Renal cortical epithelial cell (primary cell): ENCODE data around the gene RAB27A. TPM values are rescaled to one million over a fixed set of nuclear protein-coding genes. Genes with fewer than 3 reads are reported as not detected.

Experiments
- DNase-seq: peaks from one replicate; pipeline ENCODE4 v3.0.0-alpha.2; 2011; ENCODE audit warnings: low read depth
- total RNA-seq: library from RNA; depleted of rRNA; stranded (reverse); fragments of >200 nt; gene quantifications from 2 replicates; pipeline ENCODE4 v1.2.3, GENCODE V29; 2014

The RAB27A gene
- total RNA-seq, 1 donor from 2014 or later = 25.7 TPM

DNA sequence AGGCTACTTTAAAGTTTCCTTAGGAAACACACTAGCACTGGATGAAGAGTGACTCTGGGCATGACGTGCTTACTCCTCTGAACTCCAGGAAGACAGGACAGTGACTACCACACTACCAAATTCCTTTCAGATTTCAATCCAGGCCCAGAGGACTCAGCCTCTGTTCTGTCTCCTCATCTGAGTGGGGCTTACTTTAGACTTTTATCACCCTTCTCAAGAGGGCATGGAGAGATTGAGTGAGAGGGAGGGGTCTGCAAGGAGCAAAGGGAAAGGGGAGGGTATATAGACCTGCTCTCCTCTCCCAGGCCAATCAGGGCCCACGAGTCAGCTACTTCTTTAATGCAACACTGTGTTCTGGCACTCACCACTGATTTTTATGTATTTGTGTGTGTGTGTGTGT lies 63.5 kb downstream of the RAB27A start:
- DNase-seq = no peak

DNA sequence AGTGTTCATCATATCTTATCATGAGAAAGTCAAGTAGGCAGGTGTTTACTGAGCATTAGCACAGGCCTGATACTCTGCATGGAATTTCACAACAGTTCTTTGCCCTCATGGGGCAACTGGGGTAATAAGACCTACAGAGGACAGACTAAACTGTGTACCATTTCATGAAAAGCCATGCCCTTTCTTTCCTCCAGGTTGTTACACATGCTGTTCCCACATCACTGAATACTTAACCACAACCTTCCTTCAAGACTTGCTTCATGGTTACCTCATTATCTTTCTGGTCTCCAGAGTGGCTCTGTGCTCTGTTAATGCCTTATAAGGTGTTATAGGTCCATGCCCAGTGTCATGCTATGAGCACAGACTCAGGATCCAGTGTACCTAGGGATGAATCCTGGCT lies 64.7 kb downstream of the RAB27A start:
- DNase-seq = peak; percentile 96

DNA sequence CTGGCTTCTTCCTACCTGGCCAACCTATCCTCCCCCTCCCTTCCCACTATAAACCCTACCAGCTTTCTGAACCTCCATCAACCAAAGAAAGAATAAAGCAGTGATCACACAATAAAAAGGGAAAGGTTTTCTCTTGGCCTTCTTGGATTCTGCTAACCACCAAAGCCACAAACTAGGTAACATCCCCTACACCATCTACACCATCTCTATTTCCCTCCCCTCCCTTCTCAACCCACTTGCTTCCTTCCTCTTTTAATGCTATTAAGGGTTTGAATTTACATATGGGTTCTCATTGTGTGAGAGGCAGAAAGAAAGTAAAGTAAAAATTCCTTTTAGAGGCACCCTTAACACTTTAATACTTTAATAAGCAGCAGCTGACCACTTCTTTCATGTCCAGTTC lies 67.0 kb downstream of the RAB27A start:
- DNase-seq = no peak

DNA sequence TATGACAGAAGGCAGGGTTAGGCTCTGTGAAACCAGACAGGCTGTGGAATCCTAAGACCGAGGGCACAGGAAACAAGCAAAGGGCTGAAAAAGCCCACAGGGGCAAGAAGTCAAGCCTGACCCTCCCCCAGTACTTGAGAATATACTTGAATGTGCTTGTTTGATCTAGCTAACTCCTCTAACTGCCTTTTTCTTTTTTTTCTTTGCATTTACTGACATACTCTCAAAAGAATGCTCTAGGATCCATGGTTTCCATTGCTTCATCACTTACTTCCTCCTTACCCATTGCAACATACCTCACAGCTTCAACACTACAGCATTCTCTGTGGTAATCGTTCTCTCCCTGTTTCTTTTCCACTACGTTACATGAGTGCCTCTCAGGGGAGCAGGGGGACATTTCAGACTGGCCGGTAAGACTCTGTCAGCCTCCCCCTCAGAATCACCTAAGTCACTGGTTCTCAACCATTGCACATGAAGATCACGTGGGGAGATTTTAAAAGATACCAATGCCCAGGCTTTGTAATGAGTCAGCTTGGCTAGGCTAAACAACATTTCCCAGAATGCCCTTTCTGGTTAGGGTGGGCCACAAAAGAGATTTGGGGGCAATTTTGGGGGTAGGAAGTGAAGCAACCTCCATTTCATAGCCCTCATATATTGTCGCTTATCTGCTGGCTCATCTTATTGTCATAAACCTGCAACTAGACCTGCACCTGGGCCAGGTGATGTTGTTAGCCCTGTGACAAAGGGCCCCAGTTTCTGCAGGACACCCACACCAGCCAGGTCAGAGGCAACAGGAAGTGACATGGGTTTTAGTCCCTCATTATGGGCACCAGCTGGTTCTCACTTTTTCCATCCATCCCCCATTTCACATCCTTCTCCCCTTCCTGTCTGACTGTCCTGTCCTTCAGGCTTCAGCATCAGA lies 68.3 kb downstream of the RAB27A start:
- DNase-seq = peak; percentile 98

DNA sequence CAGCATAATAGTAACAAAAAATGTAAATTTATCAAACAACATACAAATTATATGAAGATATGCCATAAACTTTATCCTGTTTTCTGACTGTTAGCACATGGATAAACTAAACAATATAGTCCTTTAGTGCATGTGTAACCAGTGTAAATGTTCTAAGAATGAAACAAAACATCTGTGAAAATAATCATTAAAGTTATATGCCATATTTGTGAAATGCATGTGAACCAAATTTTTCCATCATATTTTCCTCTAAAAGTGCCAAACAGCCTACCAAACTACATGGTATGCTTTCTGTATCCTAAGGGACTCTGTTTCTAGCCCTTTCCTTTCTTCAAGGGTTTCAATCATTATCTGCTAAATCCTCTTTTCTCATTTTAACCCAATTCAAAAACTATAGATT lies 69.0 kb downstream of the RAB27A start:
- no peak for DNase-seq

DNA sequence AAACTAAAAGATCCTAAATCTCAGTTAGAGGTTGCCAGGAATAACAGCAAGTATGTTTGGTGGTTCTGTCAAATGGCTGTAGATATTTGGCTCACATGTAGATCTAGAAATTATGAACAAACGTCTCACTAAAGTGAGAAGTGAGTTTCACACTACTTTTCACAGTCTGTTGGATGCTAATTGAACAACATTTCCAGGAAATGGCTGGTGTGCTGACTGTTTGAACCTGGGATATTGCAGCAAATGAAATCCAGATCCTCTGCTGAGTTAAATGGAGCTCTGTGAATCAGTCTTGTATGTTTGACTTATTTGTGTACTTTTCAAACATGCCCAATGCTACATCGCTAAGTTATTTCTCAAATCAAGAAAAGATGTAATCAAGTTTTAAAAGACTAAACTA lies 71.6 kb downstream of the RAB27A start:
- no peak for DNase-seq

DNA sequence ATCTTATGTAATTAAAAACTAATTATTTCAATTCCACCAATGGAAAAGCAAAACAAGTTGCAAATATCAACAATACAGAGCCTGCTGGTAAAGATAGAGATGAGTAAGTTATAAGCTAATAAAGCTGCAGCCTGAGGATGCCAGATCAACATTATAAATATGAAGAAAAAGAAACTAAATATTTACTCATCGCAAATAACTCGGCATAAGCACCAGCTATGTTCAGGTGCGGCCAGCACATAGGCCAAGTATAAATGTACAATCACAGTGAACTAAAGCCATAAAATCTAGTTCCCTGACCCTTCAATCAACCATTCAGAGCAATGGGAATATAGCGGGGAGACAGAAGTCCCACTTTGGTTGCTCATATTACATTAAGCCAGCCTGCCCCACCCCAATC lies 85.1 kb downstream of the RAB27A start:
- DNase-seq = no peak

DNA sequence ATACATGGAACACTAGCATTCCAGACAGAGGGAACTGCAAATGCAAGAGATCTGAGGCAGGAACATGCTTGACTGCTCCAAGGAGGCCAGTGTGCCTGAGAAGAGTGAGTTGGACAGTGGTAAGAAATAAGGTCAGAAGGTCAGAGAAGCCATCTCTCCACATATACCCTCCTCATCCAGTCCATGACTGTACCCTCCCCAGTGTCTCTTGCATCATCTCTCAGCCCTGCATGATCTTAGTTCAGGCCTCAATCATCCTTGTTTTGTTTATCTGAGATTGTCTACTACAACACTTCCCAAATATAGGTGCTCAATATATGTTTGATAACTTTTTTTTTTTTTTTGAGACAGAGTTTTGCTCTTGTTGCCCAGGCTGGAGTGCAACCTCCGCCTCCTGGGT lies 87.4 kb downstream of the RAB27A start:
- no peak for DNase-seq

DNA sequence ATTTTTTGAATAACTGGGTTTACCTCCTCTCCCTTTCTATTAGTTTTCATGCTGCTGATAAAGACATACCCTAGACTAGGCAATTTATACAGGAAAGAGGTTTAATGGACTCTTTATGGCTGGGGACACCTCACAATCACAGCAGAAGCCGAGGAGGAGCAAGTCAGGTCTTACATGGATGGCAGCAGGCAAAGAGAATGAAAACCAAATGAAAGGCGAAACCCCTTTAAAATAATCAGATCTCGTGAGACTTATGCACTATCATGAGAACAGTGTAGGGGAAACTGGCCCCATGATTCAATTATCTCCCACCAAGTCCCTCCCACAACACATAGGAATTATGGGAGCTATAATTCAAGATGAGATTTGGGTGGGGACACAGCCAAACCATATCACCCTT lies 90.9 kb downstream of the RAB27A start:
- DNase-seq = no peak

DNA sequence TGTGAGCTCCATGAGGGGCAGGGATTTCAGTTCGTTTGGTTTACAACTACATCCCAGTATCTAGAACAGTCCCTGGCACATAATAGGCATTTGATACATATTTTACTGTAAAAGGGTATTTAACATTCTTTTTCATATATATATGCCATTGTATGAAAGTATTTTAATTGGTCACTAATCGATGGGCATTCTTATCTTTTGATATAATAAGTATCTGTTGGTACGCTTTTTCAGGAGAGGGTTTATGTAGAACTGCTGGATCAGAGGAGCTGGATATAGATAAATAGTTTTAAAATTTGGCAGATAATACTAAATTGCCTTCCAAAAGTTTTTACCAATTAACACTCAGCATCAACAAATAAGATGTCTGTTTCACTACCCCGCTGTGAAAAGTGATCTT lies 91.9 kb downstream of the RAB27A start:
- DNase-seq = no peak

DNA sequence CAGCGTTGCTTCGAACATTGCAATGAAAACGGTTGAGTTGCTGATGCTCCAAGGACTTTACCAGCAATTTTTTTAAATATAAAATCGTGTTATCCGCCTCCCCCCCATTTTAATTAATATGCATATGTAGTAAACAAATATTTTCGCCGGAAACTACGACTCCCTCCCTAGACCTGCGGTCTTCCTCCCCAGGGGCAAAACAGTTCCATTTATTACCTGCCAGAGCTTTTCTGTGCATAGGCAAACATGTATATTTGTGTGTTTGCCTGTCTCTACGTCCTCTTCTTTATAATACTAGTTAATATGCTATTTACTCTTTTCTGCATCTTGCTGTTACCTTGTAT lies 92.3 kb downstream of the RAB27A start:
- no peak for DNase-seq

DNA sequence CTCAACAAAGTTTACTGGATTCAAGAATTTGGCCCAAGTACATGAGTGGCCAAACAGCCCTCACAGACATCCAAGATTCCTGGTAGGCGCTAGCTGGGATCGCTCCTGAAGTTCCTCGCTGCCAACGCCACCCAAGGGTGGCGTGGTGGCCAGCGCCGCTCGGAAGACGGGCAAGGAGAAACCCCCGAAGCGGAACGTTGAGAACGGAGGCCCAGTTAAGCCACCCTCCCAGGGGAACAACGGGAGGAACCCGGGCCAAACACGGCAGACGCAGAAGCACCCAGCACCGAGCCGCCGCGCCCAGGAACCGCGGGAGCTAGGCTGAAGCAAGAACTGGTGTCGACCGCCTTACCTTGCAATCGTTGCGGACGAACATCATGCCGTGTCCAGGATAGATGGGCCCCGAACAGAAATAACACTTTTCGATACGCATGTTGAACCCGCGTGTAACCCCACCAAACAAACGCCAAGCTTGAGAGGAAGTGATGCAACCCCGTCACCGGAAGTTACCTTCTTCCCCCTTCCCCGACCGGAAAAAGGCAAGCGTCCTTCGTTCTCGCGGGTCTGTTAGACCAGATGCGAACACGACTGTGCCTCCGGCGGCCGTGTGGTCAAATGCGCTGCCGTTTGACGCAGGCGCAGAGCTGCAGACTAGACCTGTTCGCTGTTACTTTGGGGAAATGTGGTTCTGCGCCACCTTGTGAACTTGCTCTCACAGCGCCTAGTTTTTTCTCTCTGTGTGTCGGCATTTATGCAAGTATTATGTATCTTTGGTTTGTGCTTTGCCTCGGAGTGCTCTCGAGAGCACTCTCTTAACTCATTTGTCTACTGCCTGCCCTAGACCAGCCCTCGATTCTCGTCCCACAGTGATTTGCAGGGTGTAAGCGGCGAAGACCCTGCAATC lies 92.9 kb downstream of the RAB27A start, which contains the start of gene RSL24D1:
TSS of gene RSL24D1 (minus strand) at position 484 of the 904 bp plus-strand sequence. CDS start at position 433, 51 bp downstream.
- DNase-seq = peak; percentile 98

DNA sequence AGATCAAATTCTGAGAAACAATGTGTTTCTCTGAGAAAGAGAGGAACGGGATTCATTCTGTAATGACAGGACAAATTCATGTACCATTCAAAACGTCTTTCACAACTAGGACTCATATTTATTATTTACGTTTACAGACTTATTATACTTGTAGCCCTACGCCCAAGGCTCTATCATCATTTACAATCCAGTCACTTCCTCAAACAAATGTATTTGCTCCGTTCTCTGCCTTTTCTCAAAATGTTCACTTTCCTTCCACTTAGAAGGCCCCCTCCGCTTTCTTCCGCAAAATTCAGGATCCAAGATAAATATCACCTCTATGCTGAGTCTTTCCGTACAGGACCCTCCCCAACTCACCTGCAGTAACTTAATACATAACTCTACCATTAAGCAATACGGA lies 93.6 kb downstream of the RAB27A start:
- no peak for DNase-seq

DNA sequence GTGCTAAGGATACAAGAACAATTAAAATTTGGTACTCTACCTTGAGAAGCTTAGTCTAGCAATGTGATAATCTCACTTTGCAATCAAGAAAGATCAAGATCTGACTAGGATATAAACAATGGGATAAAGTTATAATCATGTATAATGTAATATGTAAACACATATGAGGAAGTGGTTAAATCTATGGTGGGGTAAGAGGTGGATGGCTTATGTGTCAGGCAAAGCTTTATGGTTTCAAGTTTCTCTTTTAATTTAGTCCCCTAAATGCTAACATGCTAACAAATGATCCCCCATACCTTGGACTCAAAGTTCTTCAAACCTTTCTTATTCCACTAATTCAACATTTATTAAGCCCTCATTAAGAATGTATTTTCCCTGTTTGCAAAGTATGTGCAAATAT lies 95.4 kb downstream of the RAB27A start:
- no peak for DNase-seq

DNA sequence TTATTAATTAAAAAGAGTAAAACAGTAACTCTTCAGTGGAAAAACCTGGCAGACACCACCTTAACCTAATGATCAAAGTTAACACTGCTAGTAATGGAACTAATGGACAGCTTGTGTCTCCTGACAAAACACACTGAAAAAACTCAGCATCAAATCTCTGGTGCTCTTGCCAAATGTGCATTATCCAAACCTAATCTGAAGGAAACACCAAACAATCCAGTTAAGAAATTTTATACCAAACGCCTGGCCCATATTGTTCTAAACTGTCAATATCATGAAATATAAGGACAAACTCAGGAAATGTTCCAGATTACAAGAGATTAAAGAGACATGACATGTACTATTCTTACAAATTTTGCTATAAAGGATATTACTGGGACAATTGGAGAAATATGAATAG lies 103.3 kb downstream of the RAB27A start:
- DNase-seq = no peak

DNA sequence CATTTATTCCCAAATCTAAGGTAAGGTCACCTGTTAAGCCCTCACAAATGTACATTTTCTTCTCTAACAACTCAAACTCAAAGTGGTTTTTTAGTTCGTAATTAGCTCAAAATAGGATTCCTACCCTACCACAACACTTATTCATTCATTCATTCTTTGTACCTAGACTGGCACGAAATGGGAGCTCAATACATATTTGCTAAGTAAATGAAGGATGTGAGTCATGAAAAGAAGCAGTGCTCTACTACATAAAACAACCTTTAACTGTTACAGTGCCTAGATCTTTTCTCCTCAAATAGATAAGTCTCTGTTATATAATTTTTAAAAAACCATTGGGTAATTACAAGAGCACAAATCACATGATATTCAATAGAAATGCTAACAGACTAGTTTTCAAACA lies 105.9 kb downstream of the RAB27A start:
- no peak for DNase-seq

DNA sequence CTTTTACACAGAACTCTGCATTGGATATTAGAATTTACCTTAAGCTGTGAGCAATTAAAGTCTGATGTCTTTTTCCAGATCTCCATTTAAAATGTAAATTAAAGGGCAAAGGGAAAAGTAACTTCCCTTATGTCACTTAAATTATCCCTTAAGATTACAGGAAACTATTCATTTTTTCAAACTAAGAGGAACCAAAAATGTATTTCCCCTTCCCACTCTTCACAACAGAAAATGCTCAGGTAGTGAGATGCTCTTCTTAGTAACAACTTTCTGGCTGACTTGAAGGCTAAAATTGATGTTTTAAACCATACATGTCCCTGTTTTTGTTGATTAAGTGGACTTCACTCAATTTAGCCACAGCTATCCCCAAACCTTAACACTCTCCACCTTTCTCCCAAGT lies 110.5 kb downstream of the RAB27A start:
- no peak for DNase-seq

DNA sequence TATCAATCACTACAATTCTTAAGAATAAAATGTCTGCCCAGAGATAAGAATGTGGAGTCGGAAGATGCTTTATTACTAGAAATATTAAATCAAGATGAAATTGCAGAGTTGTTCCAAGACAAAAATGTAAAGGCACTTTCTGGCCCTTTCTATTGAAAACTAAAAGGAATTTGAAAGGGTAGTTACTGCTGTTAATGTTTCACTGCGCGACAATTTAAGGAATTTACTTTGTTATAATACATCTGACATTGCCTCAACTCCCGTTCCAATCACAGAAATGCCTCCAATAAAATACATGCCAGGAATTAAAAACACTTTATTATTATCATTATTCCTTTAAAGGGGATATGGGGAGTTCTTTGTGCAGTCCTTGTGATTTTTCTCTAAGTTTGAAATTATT lies 119.3 kb downstream of the RAB27A start:
- peak; percentile 59 for DNase-seq

DNA sequence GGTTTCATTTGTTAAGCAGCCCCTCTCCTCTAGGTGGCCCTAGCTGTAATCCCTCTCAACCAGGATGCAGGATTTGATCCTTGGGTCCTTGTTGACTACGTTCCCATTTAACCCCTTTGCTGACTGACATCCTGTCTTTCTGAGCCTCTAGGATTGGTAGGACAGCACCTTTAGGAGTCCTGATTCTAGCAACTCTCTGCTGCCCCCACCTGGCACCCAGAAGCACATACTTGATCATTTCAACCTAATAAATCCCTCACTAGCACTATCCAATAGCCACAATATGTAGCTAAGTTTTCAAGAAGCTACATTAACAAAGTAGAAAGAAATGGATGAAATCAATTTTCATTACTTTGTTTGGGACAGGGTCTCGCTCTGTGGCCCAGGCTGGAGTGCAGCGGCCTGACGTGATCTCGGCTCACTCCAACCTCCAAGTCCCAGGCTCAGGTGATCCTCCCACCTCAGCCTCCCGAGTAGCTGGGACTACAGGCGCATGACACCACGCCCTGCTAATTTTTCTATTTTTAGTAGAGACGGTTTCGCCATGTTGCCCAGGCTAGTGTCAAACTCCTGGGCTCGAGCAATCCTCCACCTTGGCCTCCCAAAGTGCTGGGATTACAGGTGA lies 121.2 kb downstream of the RAB27A start:
- peak; percentile 71 for DNase-seq

DNA sequence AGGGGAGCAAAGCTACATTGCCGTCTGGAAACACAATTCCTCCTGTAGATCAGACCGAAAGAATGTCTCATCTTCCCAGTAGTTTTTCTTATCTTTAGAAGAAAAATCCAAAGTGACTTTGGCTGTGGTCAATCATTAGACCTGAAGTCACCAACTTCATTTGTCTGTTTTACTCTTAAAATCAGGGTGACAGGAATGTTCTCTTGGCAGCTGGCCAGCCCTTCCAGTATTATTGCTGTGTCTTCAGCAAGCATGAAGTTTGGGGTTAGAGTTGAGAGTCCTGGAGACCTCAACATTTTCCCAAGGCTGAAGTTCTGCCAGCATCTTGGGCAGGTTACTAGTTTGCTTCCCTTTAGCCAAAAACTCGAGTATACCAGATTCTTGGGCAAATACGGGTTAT lies 125.3 kb downstream of the RAB27A start:
- DNase-seq = no peak
